Measurements from ENCODE around the gene EPHA5. TPM values are rescaled to one million over a fixed set of nuclear protein-coding genes. Genes with fewer than 3 reads are reported as not detected.

The EPHA5 gene
- total RNA-seq, 1 experiment from 2014 or later, result 0.11 TPM

- H3K4me1 Mint-ChIP-seq (ENCODE audit: low read depth, unreplicated experiment), result no peaks in the 10 kb centered on the region
- H3K36me3 ChIP-seq (ENCODE audit: control insufficient read depth, insufficient read depth, low read length), result no peaks in the 10 kb centered on the region
- H3K4me3 ChIP-seq (ENCODE audit: low read depth, low read length), result no peak overlapping the region
- no peak for DNase-seq
- H3K4me3 Mint-ChIP-seq (ENCODE audit: unreplicated experiment), result no peak overlapping the region
- no peaks in the 10 kb centered on the region for H3K9me3 ChIP-seq
- intact Hi-C loops (cut with micrococcal nuclease; ENCODE audit: unreplicated experiment), result no loop called here
- no peaks in the 10 kb centered on the region for H3K4me1 ChIP-seq
- H3K27me3 ChIP-seq (replicated peaks; ENCODE audit: control insufficient read depth, insufficient read depth, low read length), result no peaks in the 10 kb centered on the region
- POLR2A ChIA-PET, result no interaction called here
- CTCF ChIA-PET, result no interaction called here
- H3K27me3 Mint-ChIP-seq (ENCODE audit: insufficient read depth, unreplicated experiment), result no peaks in the 10 kb centered on the region
- BruUV-seq (replicated peaks), result no TSS peak
- no peak overlapping the region for H3K27ac Mint-ChIP-seq (ENCODE audit: unreplicated experiment)
- no peak for TF ChIP-seq CTCF (IDR thresholded peaks at IDR 0.05; ENCODE audit: insufficient read depth in 1 of 2, low read depth in 1 of 2, low read length in 1 of 2, severe bottlenecking in 1 of 2, unreplicated experiment in 1 of 2)
- no peaks in the 10 kb centered on the region for H3K9me3 Mint-ChIP-seq (ENCODE audit: unreplicated experiment)
- no peaks in the 10 kb centered on the region for H3K36me3 Mint-ChIP-seq (ENCODE audit: insufficient read depth, unreplicated experiment)
Measured at GRCh38 chr4:65367306-65367705, 303.0 kb downstream of the EPHA5 start.

GRCh38 chr4:65358914-65359313, 311.4 kb downstream of the EPHA5 start:
- H3K4me1 Mint-ChIP-seq (ENCODE audit: low read depth, unreplicated experiment), result no peaks in the 10 kb centered on the region
- H3K9me3 Mint-ChIP-seq (ENCODE audit: unreplicated experiment), result no peaks in the 10 kb centered on the region
- H3K36me3 Mint-ChIP-seq (ENCODE audit: insufficient read depth, unreplicated experiment), result no peaks in the 10 kb centered on the region
- no peak for DNase-seq
- Histone ChIP-seq H3K4me1 (no peaks in the 10 kb centered on the region), H3K36me3 (ENCODE audit: control insufficient read depth, insufficient read depth, low read length) (no peaks in the 10 kb centered on the region), H3K9me3 (no peaks in the 10 kb centered on the region), H3K4me3 (ENCODE audit: low read depth, low read length) (no peak overlapping the region), H3K27me3 (replicated peaks; ENCODE audit: control insufficient read depth, insufficient read depth, low read length) (no peaks in the 10 kb centered on the region)
- BruUV-seq (replicated peaks), result no TSS peak
- intact Hi-C loops (cut with micrococcal nuclease; ENCODE audit: unreplicated experiment), result no loop called here
- H3K27ac Mint-ChIP-seq (ENCODE audit: unreplicated experiment), result no peak overlapping the region
- CTCF ChIA-PET, result no interaction called here
- POLR2A ChIA-PET, result no interaction called here
- H3K4me3 Mint-ChIP-seq (ENCODE audit: unreplicated experiment), result no peak overlapping the region
- no peak for TF ChIP-seq CTCF (IDR thresholded peaks at IDR 0.05; ENCODE audit: insufficient read depth in 1 of 2, low read depth in 1 of 2, low read length in 1 of 2, severe bottlenecking in 1 of 2, unreplicated experiment in 1 of 2)
- H3K27me3 Mint-ChIP-seq (ENCODE audit: insufficient read depth, unreplicated experiment), result no peaks in the 10 kb centered on the region

- TF ChIP-seq CTCF (IDR thresholded peaks at IDR 0.05; ENCODE audit: insufficient read depth in 1 of 2, low read depth in 1 of 2, low read length in 1 of 2, severe bottlenecking in 1 of 2, unreplicated experiment in 1 of 2), result no peak
- Mint-ChIP-seq H3K4me3 (ENCODE audit: unreplicated experiment) (no peak overlapping the region), H3K27me3 (ENCODE audit: insufficient read depth, unreplicated experiment) (peaks cover 3% of the 10 kb centered on the region), H3K36me3 (ENCODE audit: insufficient read depth, unreplicated experiment) (no peaks in the 10 kb centered on the region), H3K9me3 (ENCODE audit: unreplicated experiment) (no peaks in the 10 kb centered on the region), H3K4me1 (ENCODE audit: low read depth, unreplicated experiment) (no peaks in the 10 kb centered on the region), H3K27ac (ENCODE audit: unreplicated experiment) (no peak overlapping the region)
- Histone ChIP-seq H3K4me3 (ENCODE audit: low read depth, low read length) (no peak overlapping the region), H3K27me3 (replicated peaks; ENCODE audit: control insufficient read depth, insufficient read depth, low read length) (no peaks in the 10 kb centered on the region), H3K36me3 (ENCODE audit: control insufficient read depth, insufficient read depth, low read length) (no peaks in the 10 kb centered on the region), H3K9me3 (no peaks in the 10 kb centered on the region), H3K4me1 (no peaks in the 10 kb centered on the region)
- no TSS peak for BruUV-seq (replicated peaks)
- ChIA-PET CTCF (no interaction called here), POLR2A (no interaction called here)
- no peak for DNase-seq
- intact Hi-C loops (cut with micrococcal nuclease; ENCODE audit: unreplicated experiment), result no loop called here
Measured at GRCh38 chr4:65353098-65353497, 317.2 kb downstream of the EPHA5 start.
